SK-N-DZ (cell line): ENCODE data around the gene HNF1B.

Source experiments
- DNase-seq: peaks from one replicate; pipeline ENCODE4 v3.0.0-alpha.2; 2015; ENCODE audit warnings: low spot score

The HNF1B gene

GRCh38 chr17:37671824-37672547, 72.9 kb downstream of the HNF1B start:
- no peak for DNase-seq

- DNase-seq = no peak
These were observed 73.6 kb downstream of the HNF1B start for GRCh38 chr17:37671028-37671823.

- DNase-seq = no peak
These were observed 77.8 kb downstream of the HNF1B start for GRCh38 chr17:37667039-37667438.

GRCh38 chr17:37664214-37664613, 80.6 kb downstream of the HNF1B start:
- DNase-seq = no peak

- DNase-seq = no peak
These were observed 82.5 kb downstream of the HNF1B start for GRCh38 chr17:37662353-37662752.

GRCh38 chr17:37661400-37662014, 83.4 kb downstream of the HNF1B start:
- DNase-seq = no peak

GRCh38 chr17:37659925-37660324, 84.9 kb downstream of the HNF1B start:
- no peak for DNase-seq

GRCh38 chr17:37657202-37657601, 87.7 kb downstream of the HNF1B start:
- DNase-seq = no peak

GRCh38 chr17:37651849-37652248, 93.0 kb downstream of the HNF1B start:
- no peak for DNase-seq

GRCh38 chr17:37650419-37651003, 94.3 kb downstream of the HNF1B start:
- DNase-seq = peak; percentile 32

GRCh38 chr17:37648555-37648954, 96.3 kb downstream of the HNF1B start:
- no peak for DNase-seq

GRCh38 chr17:37647856-37648255, 97.0 kb downstream of the HNF1B start:
- no peak for DNase-seq

- peak; percentile 11 for DNase-seq
These were observed 101.0 kb downstream of the HNF1B start for GRCh38 chr17:37643869-37644268.

- peak; percentile 87 for DNase-seq
These were observed 101.6 kb downstream of the HNF1B start, which contains the start of gene DDX52 for GRCh38 chr17:37643118-37643766. TSS of gene DDX52 (minus strand) at chr17:37643446. CDS start at chr17:37643420, 26 bp downstream.

GRCh38 chr17:37642681-37643080, 102.2 kb downstream of the HNF1B start:
- DNase-seq = no peak

- no peak for DNase-seq
These were observed 104.8 kb downstream of the HNF1B start for GRCh38 chr17:37640015-37640414.

- DNase-seq = no peak
These were observed 106.9 kb downstream of the HNF1B start for GRCh38 chr17:37637956-37638355.
